ENCODE results near the gene PHACTR4. TPM values are rescaled to one million over a fixed set of nuclear protein-coding genes. Genes with fewer than 3 reads are reported as not detected.

Gene PHACTR4
- total RNA-seq, 1 experiment from 2014 or later, result 52.9 TPM

DNA sequence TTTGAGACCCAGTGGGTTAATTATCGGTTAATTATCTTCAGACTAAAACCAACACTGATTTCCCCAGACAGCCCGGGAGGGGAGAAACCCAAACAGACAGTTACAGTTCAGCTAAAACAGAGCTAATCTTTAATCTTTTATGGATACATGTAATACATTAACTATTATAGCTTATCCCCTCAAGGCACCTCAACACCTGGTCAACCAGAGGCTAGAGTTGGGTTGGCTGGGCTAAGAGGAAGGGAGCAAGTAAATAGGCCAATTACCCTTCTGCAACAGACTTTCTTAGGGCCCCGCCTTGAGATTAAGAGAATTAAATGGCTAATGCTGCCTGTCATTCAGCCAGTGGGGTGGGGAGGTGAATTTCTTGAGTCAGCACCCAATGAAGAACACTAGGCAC, 47.3 kb upstream of the PHACTR4 start:
- ATAC-seq (no peak), DNase-seq (ENCODE audit: low spot score) (no peak)
- ChIA-PET POLR2A (no interaction called here), CTCF (no interaction called here)
- TF ChIP-seq, protein P1, sequence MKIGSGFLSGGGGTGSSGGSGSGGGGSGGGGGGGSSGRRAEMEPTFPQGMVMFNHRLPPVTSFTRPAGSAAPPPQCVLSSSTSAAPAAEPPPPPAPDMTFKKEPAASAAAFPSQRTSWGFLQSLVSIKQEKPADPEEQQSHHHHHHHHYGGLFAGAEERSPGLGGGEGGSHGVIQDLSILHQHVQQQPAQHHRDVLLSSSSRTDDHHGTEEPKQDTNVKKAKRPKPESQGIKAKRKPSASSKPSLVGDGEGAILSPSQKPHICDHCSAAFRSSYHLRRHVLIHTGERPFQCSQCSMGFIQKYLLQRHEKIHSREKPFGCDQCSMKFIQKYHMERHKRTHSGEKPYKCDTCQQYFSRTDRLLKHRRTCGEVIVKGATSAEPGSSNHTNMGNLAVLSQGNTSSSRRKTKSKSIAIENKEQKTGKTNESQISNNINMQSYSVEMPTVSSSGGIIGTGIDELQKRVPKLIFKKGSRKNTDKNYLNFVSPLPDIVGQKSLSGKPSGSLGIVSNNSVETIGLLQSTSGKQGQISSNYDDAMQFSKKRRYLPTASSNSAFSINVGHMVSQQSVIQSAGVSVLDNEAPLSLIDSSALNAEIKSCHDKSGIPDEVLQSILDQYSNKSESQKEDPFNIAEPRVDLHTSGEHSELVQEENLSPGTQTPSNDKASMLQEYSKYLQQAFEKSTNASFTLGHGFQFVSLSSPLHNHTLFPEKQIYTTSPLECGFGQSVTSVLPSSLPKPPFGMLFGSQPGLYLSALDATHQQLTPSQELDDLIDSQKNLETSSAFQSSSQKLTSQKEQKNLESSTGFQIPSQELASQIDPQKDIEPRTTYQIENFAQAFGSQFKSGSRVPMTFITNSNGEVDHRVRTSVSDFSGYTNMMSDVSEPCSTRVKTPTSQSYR (CRISPR knock-in tag; IDR thresholded peaks at IDR 0.05), result no peak
- TF ChIP-seq NFYB (CRISPR knock-in tag; conservative IDR thresholded peaks at IDR 0.05; ENCODE audit: low read depth), result no peak
- TF ChIP-seq NR2C2 (CRISPR knock-in tag; IDR thresholded peaks at IDR 0.05), result no peak
- no peak for TF ChIP-seq NFATC4 (CRISPR knock-in tag; IDR thresholded peaks at IDR 0.05)
- TF ChIP-seq, protein P2, sequence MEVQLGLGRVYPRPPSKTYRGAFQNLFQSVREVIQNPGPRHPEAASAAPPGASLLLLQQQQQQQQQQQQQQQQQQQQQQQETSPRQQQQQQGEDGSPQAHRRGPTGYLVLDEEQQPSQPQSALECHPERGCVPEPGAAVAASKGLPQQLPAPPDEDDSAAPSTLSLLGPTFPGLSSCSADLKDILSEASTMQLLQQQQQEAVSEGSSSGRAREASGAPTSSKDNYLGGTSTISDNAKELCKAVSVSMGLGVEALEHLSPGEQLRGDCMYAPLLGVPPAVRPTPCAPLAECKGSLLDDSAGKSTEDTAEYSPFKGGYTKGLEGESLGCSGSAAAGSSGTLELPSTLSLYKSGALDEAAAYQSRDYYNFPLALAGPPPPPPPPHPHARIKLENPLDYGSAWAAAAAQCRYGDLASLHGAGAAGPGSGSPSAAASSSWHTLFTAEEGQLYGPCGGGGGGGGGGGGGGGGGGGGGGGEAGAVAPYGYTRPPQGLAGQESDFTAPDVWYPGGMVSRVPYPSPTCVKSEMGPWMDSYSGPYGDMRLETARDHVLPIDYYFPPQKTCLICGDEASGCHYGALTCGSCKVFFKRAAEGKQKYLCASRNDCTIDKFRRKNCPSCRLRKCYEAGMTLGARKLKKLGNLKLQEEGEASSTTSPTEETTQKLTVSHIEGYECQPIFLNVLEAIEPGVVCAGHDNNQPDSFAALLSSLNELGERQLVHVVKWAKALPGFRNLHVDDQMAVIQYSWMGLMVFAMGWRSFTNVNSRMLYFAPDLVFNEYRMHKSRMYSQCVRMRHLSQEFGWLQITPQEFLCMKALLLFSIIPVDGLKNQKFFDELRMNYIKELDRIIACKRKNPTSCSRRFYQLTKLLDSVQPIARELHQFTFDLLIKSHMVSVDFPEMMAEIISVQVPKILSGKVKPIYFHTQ (CRISPR knock-in tag; IDR thresholded peaks at IDR 0.05), result no peak
- TF ChIP-seq ZNF532 (CRISPR knock-in tag; IDR thresholded peaks at IDR 0.05; ENCODE audit: borderline replicate concordance), result no peak
- TF ChIP-seq, protein P3, sequence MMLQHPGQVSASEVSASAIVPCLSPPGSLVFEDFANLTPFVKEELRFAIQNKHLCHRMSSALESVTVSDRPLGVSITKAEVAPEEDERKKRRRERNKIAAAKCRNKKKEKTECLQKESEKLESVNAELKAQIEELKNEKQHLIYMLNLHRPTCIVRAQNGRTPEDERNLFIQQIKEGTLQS (CRISPR knock-in tag; conservative IDR thresholded peaks at IDR 0.05), result no peak
- TF ChIP-seq TEAD1 (CRISPR knock-in tag; IDR thresholded peaks at IDR 0.05), result no peak
- no peak for TF ChIP-seq FOXK1 (CRISPR knock-in tag; IDR thresholded peaks at IDR 0.05)
- no peak for TF ChIP-seq SOX15 (CRISPR knock-in tag; IDR thresholded peaks at IDR 0.05)
- Mint-ChIP-seq H3K27ac (no peak overlapping the region), H3K36me3 (no peaks in the 10 kb centered on the region), H3K4me1 (no peaks in the 10 kb centered on the region), H3K4me3 (no peak overlapping the region), H3K27me3 (ENCODE audit: low read depth) (peaks cover 3% of the 10 kb centered on the region; the same call in 1 of the 2 replicates), H3K9me3 (no peaks in the 10 kb centered on the region)

DNA sequence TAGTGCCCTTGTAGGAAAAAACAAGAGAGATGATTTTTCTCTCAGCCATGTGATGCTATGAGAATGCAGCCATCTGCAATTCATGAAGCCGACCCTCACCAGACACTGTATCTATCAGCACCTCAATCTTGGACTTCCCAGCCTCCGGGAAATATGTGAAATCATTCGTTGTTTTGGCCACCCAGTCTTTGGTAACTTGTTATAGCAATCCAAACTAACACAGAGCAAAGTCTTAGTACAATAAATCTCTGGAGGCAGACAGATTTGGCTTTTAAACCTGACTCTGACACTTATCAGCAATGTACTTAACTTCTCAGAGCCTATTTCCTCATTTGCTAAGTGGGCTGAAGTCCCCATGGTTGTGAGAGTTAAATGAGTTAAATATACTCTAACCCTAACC, 45.8 kb upstream of the PHACTR4 start:
- H3K9me3 Mint-ChIP-seq, result no peaks in the 10 kb centered on the region
- no peak overlapping the region for H3K4me3 Mint-ChIP-seq
- ChIA-PET CTCF (no interaction called here), POLR2A (no interaction called here)
- DNase-seq (ENCODE audit: low spot score) (no peak), ATAC-seq (no peak)
- no peaks in the 10 kb centered on the region for H3K36me3 Mint-ChIP-seq
- peaks cover 4% of the 10 kb centered on the region; the same call in 1 of the 2 replicates for H3K4me1 Mint-ChIP-seq
- no peak overlapping the region for H3K27ac Mint-ChIP-seq
- TF ChIP-seq SP1 (CRISPR knock-in tag; conservative IDR thresholded peaks at IDR 0.05) (no peak), GABPB1 (CRISPR knock-in tag; IDR thresholded peaks at IDR 0.05) (no peak), ZNF532 (CRISPR knock-in tag; IDR thresholded peaks at IDR 0.05; ENCODE audit: borderline replicate concordance) (no peak)
- TF ChIP-seq, protein P4, sequence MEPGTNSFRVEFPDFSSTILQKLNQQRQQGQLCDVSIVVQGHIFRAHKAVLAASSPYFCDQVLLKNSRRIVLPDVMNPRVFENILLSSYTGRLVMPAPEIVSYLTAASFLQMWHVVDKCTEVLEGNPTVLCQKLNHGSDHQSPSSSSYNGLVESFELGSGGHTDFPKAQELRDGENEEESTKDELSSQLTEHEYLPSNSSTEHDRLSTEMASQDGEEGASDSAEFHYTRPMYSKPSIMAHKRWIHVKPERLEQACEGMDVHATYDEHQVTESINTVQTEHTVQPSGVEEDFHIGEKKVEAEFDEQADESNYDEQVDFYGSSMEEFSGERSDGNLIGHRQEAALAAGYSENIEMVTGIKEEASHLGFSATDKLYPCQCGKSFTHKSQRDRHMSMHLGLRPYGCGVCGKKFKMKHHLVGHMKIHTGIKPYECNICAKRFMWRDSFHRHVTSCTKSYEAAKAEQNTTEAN (CRISPR knock-in tag; IDR thresholded peaks at IDR 0.05), result no peak
- TF ChIP-seq, protein P5, sequence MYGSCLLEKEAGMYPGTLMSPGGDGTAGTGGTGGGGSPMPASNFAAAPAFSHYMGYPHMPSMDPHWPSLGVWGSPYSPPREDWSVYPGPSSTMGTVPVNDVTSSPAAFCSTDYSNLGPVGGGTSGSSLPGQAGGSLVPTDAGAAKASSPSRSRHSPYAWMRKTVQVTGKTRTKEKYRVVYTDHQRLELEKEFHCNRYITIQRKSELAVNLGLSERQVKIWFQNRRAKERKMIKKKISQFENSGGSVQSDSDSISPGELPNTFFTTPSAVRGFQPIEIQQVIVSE (CRISPR knock-in tag; IDR thresholded peaks at IDR 0.05; ENCODE audit: borderline replicate concordance), result no peak
- peaks cover 3% of the 10 kb centered on the region; the same call in 1 of the 2 replicates for H3K27me3 Mint-ChIP-seq (ENCODE audit: low read depth)
